ENCODE results near the gene C10orf90. TPM values are rescaled to one million over a fixed set of nuclear protein-coding genes. Genes with fewer than 3 reads are reported as not detected.

Gene C10orf90
- total and polyA plus RNA-seq, 9 donors: not detected

GRCh38 chr10:126538439-126539135 is 131.9 kb downstream of the C10orf90 start:
- H3K4me1 ChIP-seq (ENCODE audit: insufficient read depth): no peaks in the 10 kb centered on the region

GRCh38 chr10:126536656-126537055 is 133.8 kb downstream of the C10orf90 start:
- Histone ChIP-seq H3K9me3 (no peaks in the 10 kb centered on the region), H3K27me3 (no peaks in the 10 kb centered on the region), H3K4me1 (ENCODE audit: insufficient read depth) (no peaks in the 10 kb centered on the region), H3K36me3 (no peaks in the 10 kb centered on the region), H3K4me3 (no peak overlapping the region), H3K27ac (no peak overlapping the region)
- intact Hi-C loops (cut with DNase I): no loop called here
- TF ChIP-seq EP300 (IDR thresholded peaks at IDR 0.05) (no peak), POLR2A (IDR thresholded peaks at IDR 0.05) (no peak)
- TF ChIP-seq, protein P1, sequence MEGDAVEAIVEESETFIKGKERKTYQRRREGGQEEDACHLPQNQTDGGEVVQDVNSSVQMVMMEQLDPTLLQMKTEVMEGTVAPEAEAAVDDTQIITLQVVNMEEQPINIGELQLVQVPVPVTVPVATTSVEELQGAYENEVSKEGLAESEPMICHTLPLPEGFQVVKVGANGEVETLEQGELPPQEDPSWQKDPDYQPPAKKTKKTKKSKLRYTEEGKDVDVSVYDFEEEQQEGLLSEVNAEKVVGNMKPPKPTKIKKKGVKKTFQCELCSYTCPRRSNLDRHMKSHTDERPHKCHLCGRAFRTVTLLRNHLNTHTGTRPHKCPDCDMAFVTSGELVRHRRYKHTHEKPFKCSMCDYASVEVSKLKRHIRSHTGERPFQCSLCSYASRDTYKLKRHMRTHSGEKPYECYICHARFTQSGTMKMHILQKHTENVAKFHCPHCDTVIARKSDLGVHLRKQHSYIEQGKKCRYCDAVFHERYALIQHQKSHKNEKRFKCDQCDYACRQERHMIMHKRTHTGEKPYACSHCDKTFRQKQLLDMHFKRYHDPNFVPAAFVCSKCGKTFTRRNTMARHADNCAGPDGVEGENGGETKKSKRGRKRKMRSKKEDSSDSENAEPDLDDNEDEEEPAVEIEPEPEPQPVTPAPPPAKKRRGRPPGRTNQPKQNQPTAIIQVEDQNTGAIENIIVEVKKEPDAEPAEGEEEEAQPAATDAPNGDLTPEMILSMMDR (IDR thresholded peaks at IDR 0.05): no peak
- 79 to 91% (median 81%) methylated on average over 3 of the region's 3 CpGs for WGBS, 3 donors
- no peak for DNase-seq

More at GRCh38 chr10:126538439-126539135, 131.9 kb downstream of the C10orf90 start:
- H3K4me3 ChIP-seq: no peak overlapping the region
- no peak for TF ChIP-seq POLR2A (IDR thresholded peaks at IDR 0.05)
- no peak for TF ChIP-seq EP300 (IDR thresholded peaks at IDR 0.05)
- TF ChIP-seq, protein P1 (IDR thresholded peaks at IDR 0.05): no peak
- no peak overlapping the region for H3K27ac ChIP-seq
- WGBS, 3 donors: 75 to 82% (median 76%) methylated on average over 5 of the region's 5 CpGs
- no peaks in the 10 kb centered on the region for H3K9me3 ChIP-seq
- H3K36me3 ChIP-seq: no peaks in the 10 kb centered on the region
- no peaks in the 10 kb centered on the region for H3K27me3 ChIP-seq
- no peak for DNase-seq
- intact Hi-C loops (cut with DNase I): no loop called here

DNA sequence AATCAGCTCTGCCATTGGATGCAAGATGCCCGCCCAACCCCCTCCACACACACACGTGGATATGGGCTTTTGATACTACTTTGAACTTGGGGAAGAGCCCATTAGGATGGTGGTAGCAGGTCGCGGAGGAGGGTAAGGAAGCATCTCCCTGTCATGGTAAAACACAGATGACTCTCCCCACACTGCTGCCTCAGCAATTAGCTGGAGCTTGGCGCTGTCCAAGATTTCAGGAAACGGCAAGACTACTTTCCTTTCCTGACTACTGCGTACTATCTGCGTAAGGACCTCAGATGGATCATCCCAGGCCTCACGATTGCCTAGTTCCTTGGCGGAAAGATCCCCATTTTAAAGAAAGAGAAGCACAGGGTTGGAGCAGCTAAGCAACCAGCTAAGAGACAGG is 134.3 kb downstream of the C10orf90 start:
- Histone ChIP-seq H3K4me1 (ENCODE audit: insufficient read depth) (no peaks in the 10 kb centered on the region), H3K27me3 (no peaks in the 10 kb centered on the region), H3K4me3 (no peak overlapping the region), H3K9me3 (no peaks in the 10 kb centered on the region), H3K36me3 (no peaks in the 10 kb centered on the region), H3K27ac (no peak overlapping the region)
- TF ChIP-seq POLR2A (IDR thresholded peaks at IDR 0.05) (no peak), EP300 (IDR thresholded peaks at IDR 0.05) (no peak)
- TF ChIP-seq, protein P1 (IDR thresholded peaks at IDR 0.05): no peak
- intact Hi-C loops (cut with DNase I): no loop called here
- DNase-seq: no peak
- WGBS, 3 donors: 31 to 54% (median 41%) methylated on average over 10 of the region's 10 CpGs

- no peak for DNase-seq
Measured at GRCh38 chr10:126533644-126534043, 136.8 kb downstream of the C10orf90 start.

More at GRCh38 chr10:126533644-126534043, 136.8 kb downstream of the C10orf90 start:
- intact Hi-C loops (cut with DNase I): no loop called here
- no peak overlapping the region for H3K4me3 ChIP-seq
- WGBS, 3 donors: 86 to 87% (median 87%) methylated on average over 5 of the region's 5 CpGs
- H3K27me3 ChIP-seq: no peaks in the 10 kb centered on the region
- TF ChIP-seq POLR2A (IDR thresholded peaks at IDR 0.05): no peak
- TF ChIP-seq, protein P1 (IDR thresholded peaks at IDR 0.05): no peak
- no peak for TF ChIP-seq EP300 (IDR thresholded peaks at IDR 0.05)
- H3K9me3 ChIP-seq: no peaks in the 10 kb centered on the region
- H3K4me1 ChIP-seq (ENCODE audit: insufficient read depth): no peaks in the 10 kb centered on the region
- no peaks in the 10 kb centered on the region for H3K36me3 ChIP-seq
- no peak overlapping the region for H3K27ac ChIP-seq

Data from ovary (tissue), 9 donors.